Esophagus muscularis mucosa (tissue), 3 donors: Measurements from ENCODE around the gene ANO10.

Source experiments
- POLR2AphosphoS5 ChIP-seq, 2 donors: sonication (generic); formaldehyde crosslinking; IDR thresholded peaks; one replicate each; pipeline ENCODE4 v1.6.1; 2017; ENCODE audit warnings: antibody characterized with exemption in 2 of 2
- TF ChIP-seq, protein P1 (sequence below), 3 experiments: fragments of 200-600 bp in 2 of 3; fragments of 450-650 bp in 1 of 3; sonication (generic) in 2 of 3; IDR thresholded peaks; one replicate each; pipeline ENCODE4 v1.5.1; 2017 to 2019; ENCODE audit warnings: antibody characterized with exemption in 3 of 3, mild to moderate bottlenecking in 2 of 3, moderate library complexity in 1 of 3

DNA sequence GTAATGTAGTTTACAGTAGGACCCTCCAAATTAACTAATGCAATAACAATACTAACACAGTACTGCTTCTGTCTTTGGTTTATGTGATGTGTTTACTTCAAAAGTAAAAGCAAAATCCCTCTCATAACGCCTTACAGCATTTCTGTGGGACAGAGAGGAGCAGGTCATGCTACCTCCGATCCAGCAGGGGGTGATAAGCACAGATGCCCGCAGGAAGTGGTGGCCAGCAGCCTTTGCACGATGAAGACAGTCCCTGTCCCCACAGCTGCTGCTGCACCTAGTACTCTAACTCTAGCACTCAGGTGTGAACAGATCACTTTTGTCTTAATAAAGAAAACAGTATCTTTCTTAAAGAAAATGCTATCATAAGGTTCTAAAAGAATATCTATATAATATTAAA, 38.3 kb downstream of the ANO10 start:
- TF ChIP-seq, protein P1, sequence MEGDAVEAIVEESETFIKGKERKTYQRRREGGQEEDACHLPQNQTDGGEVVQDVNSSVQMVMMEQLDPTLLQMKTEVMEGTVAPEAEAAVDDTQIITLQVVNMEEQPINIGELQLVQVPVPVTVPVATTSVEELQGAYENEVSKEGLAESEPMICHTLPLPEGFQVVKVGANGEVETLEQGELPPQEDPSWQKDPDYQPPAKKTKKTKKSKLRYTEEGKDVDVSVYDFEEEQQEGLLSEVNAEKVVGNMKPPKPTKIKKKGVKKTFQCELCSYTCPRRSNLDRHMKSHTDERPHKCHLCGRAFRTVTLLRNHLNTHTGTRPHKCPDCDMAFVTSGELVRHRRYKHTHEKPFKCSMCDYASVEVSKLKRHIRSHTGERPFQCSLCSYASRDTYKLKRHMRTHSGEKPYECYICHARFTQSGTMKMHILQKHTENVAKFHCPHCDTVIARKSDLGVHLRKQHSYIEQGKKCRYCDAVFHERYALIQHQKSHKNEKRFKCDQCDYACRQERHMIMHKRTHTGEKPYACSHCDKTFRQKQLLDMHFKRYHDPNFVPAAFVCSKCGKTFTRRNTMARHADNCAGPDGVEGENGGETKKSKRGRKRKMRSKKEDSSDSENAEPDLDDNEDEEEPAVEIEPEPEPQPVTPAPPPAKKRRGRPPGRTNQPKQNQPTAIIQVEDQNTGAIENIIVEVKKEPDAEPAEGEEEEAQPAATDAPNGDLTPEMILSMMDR (IDR thresholded peaks at IDR 0.05): peak in 1 of 3 experiments; percentile 32
- TF ChIP-seq POLR2AphosphoS5 (IDR thresholded peaks at IDR 0.05): no peak
